Epithelial cell of esophagus (primary cell): ENCODE measurements around the gene FOXL2NB.

Experiments
- DNase-seq: peaks from one replicate; pipeline ENCODE4 v3.0.0; 2010; ENCODE audit warnings: low read depth
- H3K4me3 ChIP-seq: 2 replicates; pipeline ENCODE4 v1.5.1; 2011; ENCODE audit warnings: mild to moderate bottlenecking, low read length, control low read depth
- TF ChIP-seq, protein P1 (sequence below): IDR thresholded peaks from 2 replicates; pipeline ENCODE4 v1.5.1; 2011; ENCODE audit warnings: low read depth, mild to moderate bottlenecking, low read length, control low read depth, inconsistent platforms; ENCODE audit not compliant: insufficient read depth; ENCODE audit errors: missing control alignments

Gene FOXL2NB

DNA sequence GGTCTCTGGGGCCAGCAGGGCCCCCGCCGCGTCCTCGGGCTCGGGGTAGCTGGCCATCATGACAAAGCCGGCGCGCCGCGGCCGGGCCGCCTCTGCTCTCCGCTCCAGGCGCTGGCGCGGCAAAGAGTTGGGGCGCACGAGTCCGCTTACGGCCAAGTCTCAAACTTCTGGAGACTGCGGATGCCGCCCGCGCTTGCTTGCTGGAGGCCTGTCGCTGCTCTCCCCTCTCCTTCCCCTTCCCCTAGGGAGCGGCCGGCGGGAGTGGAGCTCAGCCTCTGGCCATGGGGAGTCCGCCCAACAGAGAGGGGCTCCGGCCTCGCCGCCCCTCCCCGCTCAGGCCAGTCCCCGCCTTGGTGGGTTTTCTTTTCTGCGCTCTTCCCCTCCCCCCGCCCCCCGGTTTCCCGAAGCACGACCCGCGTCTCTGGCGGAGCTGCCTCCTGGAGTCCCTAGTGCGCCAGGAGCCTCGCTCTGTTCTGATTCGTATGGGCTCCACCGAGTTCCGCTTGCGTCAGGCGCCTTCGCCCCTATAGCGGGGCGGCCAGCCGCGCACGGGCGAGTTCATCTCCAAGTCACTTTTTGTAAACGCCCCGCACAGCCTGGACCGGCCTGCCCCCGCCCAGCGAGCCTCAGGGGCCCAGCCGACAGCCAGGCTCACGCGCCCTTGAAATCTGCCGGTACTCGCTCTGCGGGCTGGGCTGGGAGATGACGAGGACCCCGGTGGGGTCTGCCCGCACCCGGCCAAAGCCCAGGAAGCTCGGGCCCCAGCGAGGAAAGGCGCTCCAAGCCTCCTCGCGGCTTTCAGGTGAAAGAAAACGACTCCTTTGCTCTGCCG lies at the start of gene FOXL2NB, which contains the start of gene FOXL2:
TSS of gene FOXL2NB (plus strand) at position 555 of the 832 bp plus-strand sequence. CDS start at position 703, 148 bp downstream.
TSS of gene FOXL2 (minus strand) at position 475 of the 832 bp plus-strand sequence. CDS start at position 60, 415 bp downstream.
- peak; percentile 69 for DNase-seq
- TF ChIP-seq, protein P1, sequence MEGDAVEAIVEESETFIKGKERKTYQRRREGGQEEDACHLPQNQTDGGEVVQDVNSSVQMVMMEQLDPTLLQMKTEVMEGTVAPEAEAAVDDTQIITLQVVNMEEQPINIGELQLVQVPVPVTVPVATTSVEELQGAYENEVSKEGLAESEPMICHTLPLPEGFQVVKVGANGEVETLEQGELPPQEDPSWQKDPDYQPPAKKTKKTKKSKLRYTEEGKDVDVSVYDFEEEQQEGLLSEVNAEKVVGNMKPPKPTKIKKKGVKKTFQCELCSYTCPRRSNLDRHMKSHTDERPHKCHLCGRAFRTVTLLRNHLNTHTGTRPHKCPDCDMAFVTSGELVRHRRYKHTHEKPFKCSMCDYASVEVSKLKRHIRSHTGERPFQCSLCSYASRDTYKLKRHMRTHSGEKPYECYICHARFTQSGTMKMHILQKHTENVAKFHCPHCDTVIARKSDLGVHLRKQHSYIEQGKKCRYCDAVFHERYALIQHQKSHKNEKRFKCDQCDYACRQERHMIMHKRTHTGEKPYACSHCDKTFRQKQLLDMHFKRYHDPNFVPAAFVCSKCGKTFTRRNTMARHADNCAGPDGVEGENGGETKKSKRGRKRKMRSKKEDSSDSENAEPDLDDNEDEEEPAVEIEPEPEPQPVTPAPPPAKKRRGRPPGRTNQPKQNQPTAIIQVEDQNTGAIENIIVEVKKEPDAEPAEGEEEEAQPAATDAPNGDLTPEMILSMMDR = no peak
- H3K4me3 ChIP-seq = peak within 1 kb of the TSS; percentile 33

DNA sequence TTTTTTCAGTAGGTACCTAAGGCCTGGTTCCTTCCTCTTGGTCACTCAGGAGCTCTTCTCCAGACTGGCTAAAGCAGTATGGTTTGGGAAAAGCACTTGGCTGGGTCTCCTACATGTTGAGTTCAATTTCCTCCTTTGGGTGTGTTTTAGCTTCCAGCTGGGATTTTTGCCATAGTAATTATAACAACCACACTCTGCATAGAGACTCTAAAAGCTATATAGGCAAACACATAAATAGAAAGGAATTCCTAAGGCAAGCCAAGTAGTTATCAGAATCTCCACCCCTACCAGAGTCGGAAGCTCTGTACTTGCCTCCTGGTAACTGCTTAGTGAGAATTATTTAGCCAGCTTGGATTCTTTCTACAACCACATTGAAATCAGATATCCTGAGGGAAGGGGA lies 48.7 kb upstream of the FOXL2NB start:
- TF ChIP-seq, protein P1 = no peak

GRCh38 chr3:138898708-138899107 lies 48.3 kb upstream of the FOXL2NB start:
- TF ChIP-seq, protein P1 = no peak
- no peak overlapping the region for H3K4me3 ChIP-seq
- no peak for DNase-seq

More for the DNA sequence above, 48.7 kb upstream of the FOXL2NB start:
- DNase-seq = no peak
- no peak overlapping the region for H3K4me3 ChIP-seq

GRCh38 chr3:138899351-138899991 lies 47.5 kb upstream of the FOXL2NB start:
- TF ChIP-seq, protein P1 = no peak
- no peak for DNase-seq
- H3K4me3 ChIP-seq = no peak overlapping the region

DNA sequence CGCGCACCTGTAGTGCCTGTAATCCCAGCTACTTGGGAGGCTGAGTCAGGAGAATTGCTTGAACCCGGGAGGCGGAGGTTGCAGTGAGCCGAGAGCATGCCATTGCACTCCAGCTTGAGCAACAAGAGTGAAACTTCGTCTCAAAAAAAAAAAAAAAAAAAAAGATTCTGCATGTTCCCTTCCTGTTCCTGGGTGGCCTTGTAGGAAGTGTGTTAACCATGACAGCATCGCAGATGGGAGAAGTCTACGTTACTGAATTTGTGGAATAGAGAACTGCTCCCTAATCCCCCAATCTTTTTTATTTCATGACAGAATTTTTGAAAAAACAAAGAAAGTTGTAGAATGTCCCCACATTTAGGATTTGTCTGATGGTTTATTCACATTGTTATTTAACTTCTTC lies 45.5 kb upstream of the FOXL2NB start:
- TF ChIP-seq, protein P1 = no peak
- no peak for DNase-seq
- H3K4me3 ChIP-seq = no peak overlapping the region

DNA sequence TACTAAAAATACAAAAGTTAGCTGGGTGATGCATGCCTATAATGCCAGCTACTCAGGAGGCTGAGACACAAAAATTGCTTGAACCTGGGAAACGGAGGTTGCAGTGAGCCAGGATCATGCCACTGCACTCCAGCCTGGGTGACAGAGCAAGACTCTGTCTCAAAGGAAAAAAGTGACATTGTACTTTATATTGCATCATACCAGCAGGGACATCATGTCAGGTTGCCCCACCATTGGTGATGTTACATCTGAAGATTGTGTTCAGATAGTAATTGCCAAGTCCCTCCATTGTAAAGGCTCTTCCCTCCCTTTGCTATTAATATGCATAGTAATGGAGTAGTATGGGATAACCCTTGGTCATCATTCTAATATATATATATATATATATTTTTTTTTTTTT lies 44.8 kb upstream of the FOXL2NB start:
- no peak overlapping the region for H3K4me3 ChIP-seq
- TF ChIP-seq, protein P1 = no peak
- DNase-seq = no peak

- TF ChIP-seq, protein P1 = no peak
- no peak for DNase-seq
- no peak overlapping the region for H3K4me3 ChIP-seq
These were observed 39.5 kb upstream of the FOXL2NB start for GRCh38 chr3:138907539-138907938.
